Panc1 (cell line): ENCODE measurements around the gene UST. TPM values are rescaled to one million over a fixed set of nuclear protein-coding genes. Genes with fewer than 3 reads are reported as not detected.

ENCODE experiments used
- ATAC-seq: fragments of 200-7000 bp; cut with Tn5 transposase; 2 replicates; pipeline ENCODE4 v1.9.1; 2020; ENCODE audit warnings: mild to moderate bottlenecking, moderate library complexity
- BruUV-seq: library from RNA; stranded (reverse); fragments of 400-500 nt; replicated peaks from 2 replicates; lab custom pipeline; 2021; lab: Mats Ljungman, UMichigan
- CTCF ChIA-PET: fragments of 300-600 bp; sonication (Branson Sonifier 250); formaldehyde crosslinking; loops from one replicate; lab custom pipeline; 2022; ENCODE audit warnings: antibody characterized with exemption; lab: Charles Lee
- POLR2A ChIA-PET: fragments of 300-600 bp; sonication (Branson Sonifier 250); formaldehyde crosslinking; loops from one replicate; lab custom pipeline; 2022; ENCODE audit warnings: antibody characterized with exemption; lab: Charles Lee
- DNase-seq: peaks from one replicate; pipeline ENCODE4 v3.0.0-alpha.2; 2010; ENCODE audit warnings: low read depth, low spot score
- H3K27ac ChIP-seq: 2 replicates; pipeline ENCODE4 v1.5.1; 2011; ENCODE audit warnings: mild to moderate bottlenecking, low read length, inconsistent platforms
- H3K27me3 ChIP-seq: fragments of 200-500 bp; sonication (Bioruptor generic); 2 replicates; pipeline ENCODE4 v1.6.0; 2014; ENCODE audit warnings: low read length, inconsistent platforms; ENCODE audit not compliant: control insufficient read depth, insufficient read depth
- H3K36me3 ChIP-seq: fragments of 200-500 bp; sonication (Bioruptor generic); 2 replicates; pipeline ENCODE4 v1.5.1; 2014; ENCODE audit warnings: inconsistent platforms, mild to moderate bottlenecking, low read length, moderate library complexity; ENCODE audit not compliant: control insufficient read depth, insufficient read depth
- H3K4me1 ChIP-seq: 2 replicates; pipeline ENCODE4 v1.5.1; 2011; ENCODE audit warnings: inconsistent platforms, mild to moderate bottlenecking, low read length, moderate library complexity; ENCODE audit not compliant: control insufficient read depth, insufficient read depth
- H3K4me3 ChIP-seq, 2 experiments: 2 replicates each; pipeline ENCODE4 v1.5.1; 2011 to 2012; ENCODE audit warnings: low read depth in 2 of 2, low read length in 2 of 2, mild to moderate bottlenecking in 2 of 2, inconsistent platforms in 1 of 2, moderate library complexity in 1 of 2
- H3K9me3 ChIP-seq: fragments of 200-500 bp; sonication (Bioruptor generic); 2 replicates; pipeline ENCODE4 v1.5.1; 2014; ENCODE audit warnings: low read depth, mild to moderate bottlenecking, inconsistent platforms, low read length, moderate library complexity; ENCODE audit not compliant: control insufficient read depth, insufficient read depth
- CTCF ChIP-seq: fragments of 450-650 bp; IDR thresholded peaks from 2 replicates; pipeline ENCODE4 v1.5.1; 2017; ENCODE audit warnings: mild to moderate bottlenecking
- POLR2AphosphoS5 ChIP-seq: IDR thresholded peaks from 2 replicates; pipeline ENCODE4 v1.6.1; 2012; ENCODE audit warnings: mild to moderate bottlenecking, low read depth, low read length, moderate library complexity
- SIN3A ChIP-seq: IDR thresholded peaks from 2 replicates; pipeline ENCODE4 v1.6.1; 2012; ENCODE audit warnings: low read depth, mild to moderate bottlenecking, low read length, moderate library complexity, borderline replicate concordance; ENCODE audit not compliant: insufficient read depth
- TCF7L2 ChIP-seq: IDR thresholded peaks from 2 replicates; pipeline ENCODE4 v1.6.1; 2011; ENCODE audit warnings: mild to moderate bottlenecking, low read depth, low read length, inconsistent platforms
- in situ Hi-C: cut with HindIII; loops from 2 replicates; pipeline ENCODE4 v1.10.0; 2016; ENCODE audit warnings: low sequenced_read_pairs, low pct_unique_long_range_greater_than_20kb
- intact Hi-C: fragments of 100-400 bp; cut with micrococcal nuclease; formaldehyde crosslinking; loops from one replicate; pipeline ENCODE4 v1.10.0; 2022; ENCODE audit not compliant: unreplicated experiment
- total RNA-seq: library from RNA; stranded (reverse); gene quantifications from one replicate; pipeline ENCODE4 v1.2.1, GENCODE V29; 2021; ENCODE audit not compliant: unreplicated experiment
- TF ChIP-seq, protein P1 (sequence below), 2 experiments: IDR thresholded peaks; 2 replicates each; pipeline ENCODE4 v1.6.1; 2011 to 2012; ENCODE audit warnings: low read depth in 2 of 2, control low read depth in 1 of 2, low read length in 1 of 2, mild to moderate bottlenecking in 1 of 2, moderate library complexity in 1 of 2; ENCODE audit not compliant: insufficient read depth in 1 of 2

The UST gene
- total RNA-seq, 1 experiment from 2014 or later: 0.15 TPM

DNA sequence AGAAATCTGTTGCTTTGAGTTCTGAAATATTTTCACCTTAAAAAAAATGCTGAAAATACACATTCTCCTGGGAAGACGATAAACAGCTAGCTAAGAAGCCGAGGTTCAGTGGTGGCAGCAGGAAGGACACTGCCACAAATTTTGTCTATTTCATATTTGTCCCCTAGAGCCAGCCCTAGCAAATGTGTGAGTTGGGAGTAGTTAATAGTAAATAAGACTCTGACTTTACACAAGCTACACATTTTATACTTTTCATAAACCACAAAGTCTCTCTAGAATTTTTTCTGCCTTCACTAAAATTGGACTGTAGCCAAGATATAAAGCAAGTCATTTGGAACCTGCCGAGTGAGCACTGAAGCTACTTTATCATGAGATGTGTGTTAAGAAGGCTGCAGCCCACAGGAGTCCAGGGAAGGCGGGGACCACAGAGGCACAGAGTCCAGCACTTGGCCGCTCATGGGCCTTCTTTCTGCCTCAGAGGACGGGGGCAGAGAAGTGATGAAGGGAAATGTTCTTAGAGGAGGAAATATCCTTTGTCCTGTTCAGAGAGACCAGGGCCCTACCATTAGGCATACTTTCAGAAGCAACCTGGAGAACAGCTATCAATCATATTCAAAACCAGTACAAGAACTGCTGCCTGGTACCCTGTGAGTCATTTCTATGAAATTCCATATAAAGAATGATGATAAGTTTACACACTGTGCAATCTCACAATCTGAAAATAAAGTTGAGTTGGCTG lies 329.0 kb downstream of the UST start:
- Histone ChIP-seq H3K27me3 (no peaks in the 10 kb centered on the region; the same call in none of the 2 replicates), H3K4me3 (no peak overlapping the region), H3K9me3 (no peaks in the 10 kb centered on the region), H3K27ac (no peak overlapping the region), H3K4me1 (peaks cover 4% of the 10 kb centered on the region; the same call in 1 of the 2 replicates), H3K36me3 (no peaks in the 10 kb centered on the region)
- BruUV-seq: no TSS peak
- DNase-seq: no peak
- CTCF ChIA-PET: no interaction called here
- in situ Hi-C loops (no loop called here), intact Hi-C loops (no loop called here)
- peak; percentile 38; the same call in 1 of the 2 replicates for ATAC-seq
- POLR2A ChIA-PET: no interaction called here
- no peak for TF ChIP-seq SIN3A
- TF ChIP-seq, protein P1, sequence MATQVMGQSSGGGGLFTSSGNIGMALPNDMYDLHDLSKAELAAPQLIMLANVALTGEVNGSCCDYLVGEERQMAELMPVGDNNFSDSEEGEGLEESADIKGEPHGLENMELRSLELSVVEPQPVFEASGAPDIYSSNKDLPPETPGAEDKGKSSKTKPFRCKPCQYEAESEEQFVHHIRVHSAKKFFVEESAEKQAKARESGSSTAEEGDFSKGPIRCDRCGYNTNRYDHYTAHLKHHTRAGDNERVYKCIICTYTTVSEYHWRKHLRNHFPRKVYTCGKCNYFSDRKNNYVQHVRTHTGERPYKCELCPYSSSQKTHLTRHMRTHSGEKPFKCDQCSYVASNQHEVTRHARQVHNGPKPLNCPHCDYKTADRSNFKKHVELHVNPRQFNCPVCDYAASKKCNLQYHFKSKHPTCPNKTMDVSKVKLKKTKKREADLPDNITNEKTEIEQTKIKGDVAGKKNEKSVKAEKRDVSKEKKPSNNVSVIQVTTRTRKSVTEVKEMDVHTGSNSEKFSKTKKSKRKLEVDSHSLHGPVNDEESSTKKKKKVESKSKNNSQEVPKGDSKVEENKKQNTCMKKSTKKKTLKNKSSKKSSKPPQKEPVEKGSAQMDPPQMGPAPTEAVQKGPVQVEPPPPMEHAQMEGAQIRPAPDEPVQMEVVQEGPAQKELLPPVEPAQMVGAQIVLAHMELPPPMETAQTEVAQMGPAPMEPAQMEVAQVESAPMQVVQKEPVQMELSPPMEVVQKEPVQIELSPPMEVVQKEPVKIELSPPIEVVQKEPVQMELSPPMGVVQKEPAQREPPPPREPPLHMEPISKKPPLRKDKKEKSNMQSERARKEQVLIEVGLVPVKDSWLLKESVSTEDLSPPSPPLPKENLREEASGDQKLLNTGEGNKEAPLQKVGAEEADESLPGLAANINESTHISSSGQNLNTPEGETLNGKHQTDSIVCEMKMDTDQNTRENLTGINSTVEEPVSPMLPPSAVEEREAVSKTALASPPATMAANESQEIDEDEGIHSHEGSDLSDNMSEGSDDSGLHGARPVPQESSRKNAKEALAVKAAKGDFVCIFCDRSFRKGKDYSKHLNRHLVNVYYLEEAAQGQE (IDR thresholded peaks at IDR 0.05; ENCODE audit: insufficient read depth in 1 of 2, low read depth in 2 of 2, low read length in 1 of 2): no peak
- TF ChIP-seq CTCF: no peak
- TF ChIP-seq TCF7L2: no peak
- TF ChIP-seq POLR2AphosphoS5: no peak

DNA sequence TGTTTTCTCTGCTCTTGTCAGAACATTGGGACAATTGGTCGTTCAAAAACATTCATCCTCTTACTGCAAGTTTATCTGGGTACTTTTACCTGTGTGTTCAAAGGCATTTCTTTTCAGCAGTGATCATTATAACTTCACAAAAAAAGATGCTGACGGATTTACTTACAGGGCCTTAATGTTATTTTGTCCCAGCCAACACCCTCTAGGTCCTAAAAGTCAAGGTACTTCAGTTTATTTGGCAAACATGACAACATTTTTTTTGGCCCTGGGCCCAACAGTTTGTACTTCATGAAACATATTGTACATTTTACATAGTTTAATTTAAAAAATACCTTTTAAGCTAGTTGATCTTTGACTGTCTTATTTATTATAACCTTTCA lies 329.5 kb downstream of the UST start:
- no peak for TF ChIP-seq CTCF
- in situ Hi-C loops: no loop called here
- H3K27ac ChIP-seq: no peak overlapping the region

More for the DNA sequence above, 329.5 kb downstream of the UST start:
- ChIA-PET POLR2A (no interaction called here), CTCF (interaction anchor here (0.7 to 1.3 kb wide), 2 partner anchors 32 to 356 kb away, joined by 3 to 4 read pairs; no protein-coding TSS in a partner anchor)
- Histone ChIP-seq H3K27me3 (no peaks in the 10 kb centered on the region; the same call in 1 of the 2 replicates), H3K4me1 (peaks cover 4% of the 10 kb centered on the region; the same call in 1 of the 2 replicates), H3K9me3 (no peaks in the 10 kb centered on the region), H3K4me3 (no peak overlapping the region), H3K36me3 (no peaks in the 10 kb centered on the region)
- ATAC-seq: no peak
- no peak for DNase-seq
- BruUV-seq: no TSS peak
- intact Hi-C loops: no loop called here
